ENCODE results near the gene AFAP1.

- TF ChIP-seq NFIC (IDR thresholded peaks at IDR 0.05) (no peak), YY1 (IDR thresholded peaks at IDR 0.05; ENCODE audit: low read depth) (no peak), TCF12 (IDR thresholded peaks at IDR 0.05; ENCODE audit: low read depth) (no peak)
These were observed 24.8 kb upstream of the AFAP1 start for GRCh38 chr4:7964459-7964858.
